TTC549 (cell line): ENCODE data around the gene RETNLB.

Source experiments
- FAIRE-seq: peaks from 2 replicates; lab custom pipeline; 2012; peaks lifted over from hg19 to GRCh38; lab: Jason Lieb, UNC

RETNLB gene

GRCh38 chr3:108757404-108757982, at the start of gene RETNLB:
Gene RETNLB, minus strand, starts transcription at chr3:108757410. Its CDS starts 225 bp downstream, at chr3:108757185.
- no peak for FAIRE-seq

GRCh38 chr3:108806316-108806715, 49.1 kb upstream of the RETNLB start:
- no peak for FAIRE-seq

- FAIRE-seq, result no peak
Measured at GRCh38 chr3:108804966-108805365, 47.8 kb upstream of the RETNLB start.

GRCh38 chr3:108804437-108804836, 47.2 kb upstream of the RETNLB start:
- no peak for FAIRE-seq

- FAIRE-seq, result no peak
Measured at GRCh38 chr3:108791473-108791872, 34.3 kb upstream of the RETNLB start.

GRCh38 chr3:108780235-108780634, 23.0 kb upstream of the RETNLB start:
- FAIRE-seq, result no peak

GRCh38 chr3:108779496-108779895, 22.3 kb upstream of the RETNLB start:
- no peak for FAIRE-seq

- FAIRE-seq, result no peak
Measured at GRCh38 chr3:108775649-108776048, 18.4 kb upstream of the RETNLB start.

GRCh38 chr3:108767253-108767652, 10.0 kb upstream of the RETNLB start:
- FAIRE-seq, result no peak

- no peak for FAIRE-seq
Measured at GRCh38 chr3:108755686-108756085, 1.5 kb downstream of the RETNLB start.

GRCh38 chr3:108744762-108745161, 12.4 kb downstream of the RETNLB start:
- FAIRE-seq, result no peak

- no peak for FAIRE-seq
Measured at GRCh38 chr3:108742929-108743328, 14.3 kb downstream of the RETNLB start.

- no peak for FAIRE-seq
Measured at GRCh38 chr3:108736821-108737220, 20.4 kb downstream of the RETNLB start.

GRCh38 chr3:108728934-108729333, 28.3 kb downstream of the RETNLB start:
- no peak for FAIRE-seq

- no peak for FAIRE-seq
Measured at GRCh38 chr3:108728105-108728504, 29.1 kb downstream of the RETNLB start.

GRCh38 chr3:108724101-108724500, 33.1 kb downstream of the RETNLB start:
- FAIRE-seq, result no peak

GRCh38 chr3:108722724-108723123, 34.5 kb downstream of the RETNLB start:
- no peak for FAIRE-seq

- FAIRE-seq, result no peak
Measured at GRCh38 chr3:108719178-108719806, 37.9 kb downstream of the RETNLB start.

GRCh38 chr3:108718454-108718853, 38.8 kb downstream of the RETNLB start:
- no peak for FAIRE-seq

GRCh38 chr3:108713816-108714215, 43.4 kb downstream of the RETNLB start:
- no peak for FAIRE-seq

GRCh38 chr3:108713009-108713516, 44.1 kb downstream of the RETNLB start:
- FAIRE-seq, result no peak
